Effector memory CD4-positive, alpha-beta T cell (primary cell): Measurements from ENCODE around the gene GKN2.

ENCODE experiments used
- DNase-seq, 3 donors: peaks; one replicate each; pipeline ENCODE4 v3.0.0-alpha.2; 2020
- H3K27ac ChIP-seq: 2 replicates; pipeline ENCODE4 v1.7.0; 2013; ENCODE audit warnings: mild to moderate bottlenecking, low read length, moderate library complexity; ENCODE audit not compliant: insufficient read depth, poor library complexity, severe bottlenecking
- H3K27me3 ChIP-seq: replicated peaks from 2 replicates; pipeline ENCODE4 v1.7.0; 2013; ENCODE audit warnings: mild to moderate bottlenecking, low read length; ENCODE audit not compliant: insufficient read depth, control insufficient read depth, poor library complexity, severe bottlenecking
- H3K36me3 ChIP-seq: 2 replicates; pipeline ENCODE4 v1.7.0; 2013; ENCODE audit warnings: mild to moderate bottlenecking, low read length, moderate library complexity; ENCODE audit not compliant: control insufficient read depth, insufficient read depth
- H3K4me1 ChIP-seq: 2 replicates; pipeline ENCODE4 v1.7.0; 2013; ENCODE audit warnings: low read length, mild to moderate bottlenecking; ENCODE audit not compliant: control insufficient read depth, insufficient read depth, poor library complexity, severe bottlenecking
- H3K4me3 ChIP-seq: 2 replicates; pipeline ENCODE4 v1.7.0; 2013; ENCODE audit warnings: low read length, low read depth, mild to moderate bottlenecking; ENCODE audit not compliant: insufficient read depth, poor library complexity, severe bottlenecking
- H3K9me3 ChIP-seq: 2 replicates; pipeline ENCODE4 v1.7.0; 2013; ENCODE audit warnings: mild to moderate bottlenecking, low read length, moderate library complexity; ENCODE audit not compliant: control insufficient read depth

Gene GKN2

DNA sequence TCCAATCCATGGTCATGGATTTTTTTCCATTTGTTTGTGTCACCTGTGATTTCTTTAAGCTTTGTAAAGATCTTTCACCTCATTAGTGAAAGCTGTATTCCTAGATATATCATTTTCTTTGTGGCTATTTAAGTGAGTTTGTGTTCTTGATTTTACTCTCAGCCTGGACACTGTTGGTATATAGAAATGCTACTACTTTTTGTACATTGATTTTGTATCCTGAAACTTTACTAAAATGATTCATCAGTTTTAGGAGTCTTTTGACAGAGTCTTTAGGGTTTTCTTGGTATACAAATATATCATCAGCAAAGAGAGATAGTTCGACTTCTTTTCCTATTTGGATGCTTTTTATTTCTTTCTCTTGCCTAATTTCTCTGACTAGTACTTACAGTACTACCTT lies 12.3 kb downstream of the GKN2 start:
- no peak for DNase-seq
- peaks cover 6% of the 10 kb centered on the region for H3K27me3 ChIP-seq

DNA sequence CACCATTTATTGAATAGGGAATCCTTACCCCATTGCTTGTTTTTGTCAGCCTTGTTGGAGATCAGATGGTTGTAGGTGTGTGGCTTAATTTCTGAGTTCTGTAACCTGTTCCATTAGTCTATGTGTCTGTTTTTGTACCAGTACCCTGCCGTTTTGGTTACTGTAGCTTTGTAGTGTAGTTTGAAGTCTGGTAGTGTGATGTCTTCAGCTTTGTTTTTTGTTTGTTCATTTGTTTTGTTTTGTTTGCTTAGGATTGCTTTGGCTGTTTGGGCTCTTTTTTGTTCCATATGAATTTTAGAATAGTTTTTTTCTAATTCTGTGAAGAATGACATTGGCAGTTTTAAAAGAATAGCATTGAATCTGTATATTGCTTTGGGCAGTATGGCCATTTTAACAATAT lies 12.7 kb downstream of the GKN2 start:
- Histone ChIP-seq H3K4me1 (no peaks in the 10 kb centered on the region), H3K36me3 (no peaks in the 10 kb centered on the region), H3K27ac (no peak overlapping the region), H3K27me3 (peaks cover 6% of the 10 kb centered on the region), H3K9me3 (no peaks in the 10 kb centered on the region), H3K4me3 (no peak overlapping the region)
- no peak for DNase-seq

More for the DNA sequence above, 12.3 kb downstream of the GKN2 start:
- H3K4me1 ChIP-seq: no peaks in the 10 kb centered on the region
- H3K36me3 ChIP-seq: no peaks in the 10 kb centered on the region
- H3K9me3 ChIP-seq: no peaks in the 10 kb centered on the region
- no peak overlapping the region for H3K27ac ChIP-seq
- no peak overlapping the region for H3K4me3 ChIP-seq

DNA sequence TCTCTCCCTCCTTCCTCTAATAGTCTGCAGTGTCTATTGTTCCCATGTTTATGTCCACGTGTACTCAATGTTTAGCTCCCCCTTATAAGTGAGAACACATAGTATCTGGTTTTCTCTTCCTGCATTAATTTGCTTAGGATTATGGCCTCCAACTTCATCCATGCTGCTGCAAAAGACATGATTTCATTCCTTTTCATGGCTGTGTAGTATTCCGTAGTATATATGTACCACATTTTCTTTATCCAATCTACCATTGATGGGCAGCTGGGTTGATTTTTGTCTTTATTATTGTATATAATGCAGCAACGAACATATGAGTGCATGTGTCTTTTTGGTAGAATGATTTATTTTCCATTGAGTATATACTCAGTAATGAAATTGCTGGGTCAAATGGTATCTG lies 13.8 kb downstream of the GKN2 start:
- H3K36me3 ChIP-seq: no peaks in the 10 kb centered on the region
- H3K27me3 ChIP-seq: peaks cover 6% of the 10 kb centered on the region
- H3K4me1 ChIP-seq: no peaks in the 10 kb centered on the region
- no peak overlapping the region for H3K27ac ChIP-seq
- H3K9me3 ChIP-seq: no peaks in the 10 kb centered on the region
- no peak for DNase-seq
- no peak overlapping the region for H3K4me3 ChIP-seq

DNA sequence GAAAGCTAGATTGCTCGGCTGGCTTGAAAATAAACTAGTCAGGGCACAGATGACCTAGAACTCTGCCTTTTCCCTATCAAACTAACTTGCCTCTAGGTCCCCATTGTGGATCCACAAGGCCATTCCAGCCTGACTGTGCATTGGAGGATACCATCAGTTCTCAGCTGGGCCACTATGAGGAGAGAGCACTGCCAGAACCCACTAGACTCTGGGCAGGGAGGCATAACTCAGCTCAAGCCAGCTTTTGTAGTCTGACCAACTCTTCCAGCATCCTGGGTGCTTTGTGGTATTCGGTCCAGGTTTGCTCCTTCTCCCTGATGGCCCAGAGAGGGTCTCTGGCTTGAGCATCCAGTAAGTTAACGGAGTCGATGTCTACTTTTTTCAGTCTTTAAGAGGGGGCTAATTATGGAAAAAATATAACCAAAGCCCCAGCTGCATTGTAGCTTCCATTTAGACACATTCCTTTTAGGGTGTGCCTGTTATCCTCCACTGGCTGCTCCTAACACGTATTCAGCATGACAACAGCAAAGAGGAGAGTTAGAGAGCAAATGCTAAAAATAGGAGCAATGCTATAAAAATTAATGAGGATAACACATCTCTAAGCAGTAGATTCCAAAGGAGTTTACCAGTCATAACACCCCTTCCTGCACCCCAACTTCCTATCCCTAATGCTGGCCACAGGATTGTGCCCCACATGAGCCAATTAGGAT lies 15.2 kb downstream of the GKN2 start:
- no peaks in the 10 kb centered on the region for H3K36me3 ChIP-seq
- no peaks in the 10 kb centered on the region for H3K27me3 ChIP-seq
- H3K4me1 ChIP-seq: no peaks in the 10 kb centered on the region
- H3K9me3 ChIP-seq: no peaks in the 10 kb centered on the region
- DNase-seq: no peak
- H3K4me3 ChIP-seq: no peak overlapping the region
- no peak overlapping the region for H3K27ac ChIP-seq

DNA sequence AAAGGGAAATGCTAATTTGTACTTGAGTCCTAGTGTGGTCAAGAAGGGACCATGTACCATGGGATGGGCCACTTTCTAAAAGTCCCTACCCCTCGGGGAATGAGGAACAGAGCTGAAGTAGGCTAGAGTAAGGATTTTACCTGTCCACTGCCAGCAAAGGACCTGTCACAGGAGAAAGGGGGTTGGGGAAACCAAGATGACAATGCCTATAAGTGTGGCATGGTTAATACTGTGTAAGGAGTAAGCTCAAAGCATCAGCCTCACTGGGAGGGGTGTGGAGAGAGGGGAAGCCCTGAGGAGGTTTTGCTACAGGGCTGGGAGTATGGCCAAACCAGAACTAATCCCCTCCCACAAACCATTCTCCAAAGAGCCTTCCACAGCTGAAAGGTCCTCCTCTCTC lies 15.8 kb downstream of the GKN2 start:
- DNase-seq: no peak
- no peak overlapping the region for H3K4me3 ChIP-seq
- H3K36me3 ChIP-seq: no peaks in the 10 kb centered on the region
- no peaks in the 10 kb centered on the region for H3K9me3 ChIP-seq
- H3K4me1 ChIP-seq: no peaks in the 10 kb centered on the region
- H3K27me3 ChIP-seq: no peaks in the 10 kb centered on the region
- no peak overlapping the region for H3K27ac ChIP-seq

- Histone ChIP-seq H3K27me3 (no peaks in the 10 kb centered on the region), H3K4me3 (no peak overlapping the region), H3K9me3 (no peaks in the 10 kb centered on the region), H3K4me1 (no peaks in the 10 kb centered on the region), H3K27ac (no peak overlapping the region), H3K36me3 (no peaks in the 10 kb centered on the region)
- DNase-seq: no peak
Measured at GRCh38 chr2:68936427-68936826, 16.3 kb downstream of the GKN2 start.

GRCh38 chr2:68935471-68935870 lies 17.2 kb downstream of the GKN2 start:
- no peaks in the 10 kb centered on the region for H3K27me3 ChIP-seq
- H3K4me1 ChIP-seq: no peaks in the 10 kb centered on the region
- no peak overlapping the region for H3K4me3 ChIP-seq
- H3K9me3 ChIP-seq: no peaks in the 10 kb centered on the region
- no peak for DNase-seq
- no peak overlapping the region for H3K27ac ChIP-seq
- H3K36me3 ChIP-seq: no peaks in the 10 kb centered on the region

DNA sequence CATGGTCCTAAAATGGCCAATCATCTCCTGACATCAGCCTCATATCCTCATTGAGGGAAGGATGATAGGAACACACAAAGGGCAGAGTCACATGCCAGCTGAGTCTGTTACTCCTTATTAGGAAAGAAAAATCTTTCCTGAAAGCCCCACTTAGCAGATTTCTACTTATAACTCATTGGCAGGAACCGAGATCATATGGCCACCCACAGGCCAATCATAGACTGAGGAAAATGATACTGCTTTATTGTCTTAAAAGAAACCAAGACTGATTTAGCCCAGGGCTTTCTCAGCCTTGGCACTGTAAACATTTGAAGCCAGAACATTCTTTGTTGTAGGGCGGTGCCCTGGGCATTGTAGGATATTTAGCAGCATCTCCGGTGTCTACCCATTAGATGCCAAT lies 18.7 kb downstream of the GKN2 start:
- H3K27me3 ChIP-seq: no peaks in the 10 kb centered on the region
- H3K36me3 ChIP-seq: no peaks in the 10 kb centered on the region
- no peak overlapping the region for H3K27ac ChIP-seq
- H3K9me3 ChIP-seq: no peaks in the 10 kb centered on the region
- no peak overlapping the region for H3K4me3 ChIP-seq
- no peak for DNase-seq
- no peaks in the 10 kb centered on the region for H3K4me1 ChIP-seq

DNA sequence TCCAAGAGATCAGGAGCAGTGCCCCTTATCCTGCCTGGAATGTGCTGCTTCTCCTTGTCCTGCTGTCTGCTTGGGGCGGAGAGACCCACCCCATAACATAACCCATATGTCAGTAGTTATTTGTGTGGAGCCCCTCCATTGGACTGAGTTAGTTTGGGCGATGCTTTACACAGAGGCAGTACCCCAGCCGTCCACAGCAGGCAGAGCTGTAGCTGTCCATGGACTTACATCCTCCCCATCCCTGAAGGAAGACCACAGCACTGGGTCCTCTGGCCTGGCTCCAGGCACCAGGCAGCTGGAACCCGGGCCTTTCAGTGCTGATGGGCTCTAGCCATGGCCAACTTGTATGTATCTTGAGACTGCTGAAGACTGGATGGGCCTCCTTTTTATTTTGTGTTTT lies 20.3 kb downstream of the GKN2 start:
- H3K4me1 ChIP-seq: no peaks in the 10 kb centered on the region
- no peak overlapping the region for H3K27ac ChIP-seq
- H3K27me3 ChIP-seq: no peaks in the 10 kb centered on the region
- H3K9me3 ChIP-seq: no peaks in the 10 kb centered on the region
- DNase-seq: no peak
- no peaks in the 10 kb centered on the region for H3K36me3 ChIP-seq
- no peak overlapping the region for H3K4me3 ChIP-seq

GRCh38 chr2:68931799-68932198 lies 20.9 kb downstream of the GKN2 start:
- no peaks in the 10 kb centered on the region for H3K4me1 ChIP-seq
- DNase-seq: no peak
- H3K27me3 ChIP-seq: no peaks in the 10 kb centered on the region
- H3K27ac ChIP-seq: no peak overlapping the region
- no peaks in the 10 kb centered on the region for H3K36me3 ChIP-seq
- H3K4me3 ChIP-seq: no peak overlapping the region
- no peaks in the 10 kb centered on the region for H3K9me3 ChIP-seq
